KMS-11 (cell line): Measurements from ENCODE around the gene CDK5RAP2.

ENCODE experiments used
- H2AFZ ChIP-seq: fragments of 200-600 bp; sonication (generic); 2 replicates; pipeline ENCODE4 v1.6.1; 2016; ENCODE audit warnings: antibody characterized with exemption, mixed run types, low read depth
- H3K27ac ChIP-seq: fragments of 200-600 bp; sonication (generic); 2 replicates; pipeline ENCODE4 v1.6.1; 2016; ENCODE audit warnings: mild to moderate bottlenecking, mixed run types
- H3K27me3 ChIP-seq: fragments of 200-600 bp; sonication (generic); 2 replicates; pipeline ENCODE4 v1.6.1; 2017; ENCODE audit warnings: mild to moderate bottlenecking, low read depth, mixed run types, moderate library complexity; ENCODE audit not compliant: insufficient read depth
- H3K36me3 ChIP-seq: fragments of 200-600 bp; sonication (generic); 2 replicates; pipeline ENCODE4 v1.6.1; 2017; ENCODE audit warnings: mild to moderate bottlenecking, mixed run types; ENCODE audit not compliant: insufficient read depth
- H3K4me1 ChIP-seq: fragments of 200-600 bp; sonication (generic); 2 replicates; pipeline ENCODE4 v1.6.1; 2016; ENCODE audit warnings: mild to moderate bottlenecking, low read depth, mixed run types; ENCODE audit not compliant: poor library complexity, severe bottlenecking
- H3K4me2 ChIP-seq: fragments of 200-600 bp; sonication (generic); 2 replicates; pipeline ENCODE4 v1.7.0; 2016; ENCODE audit warnings: mild to moderate bottlenecking, mixed run types
- H3K4me3 ChIP-seq: fragments of 200-600 bp; sonication (generic); IDR thresholded peaks from 2 replicates; pipeline ENCODE4 v1.6.1; 2017; ENCODE audit warnings: low read depth, low read length, mixed read lengths; ENCODE audit not compliant: insufficient read depth
- H3K79me2 ChIP-seq: fragments of 200-600 bp; sonication (generic); 2 replicates; pipeline ENCODE4 v1.6.1; 2016; ENCODE audit warnings: low read depth, mixed run types; ENCODE audit not compliant: insufficient read depth
- H3K9ac ChIP-seq: fragments of 200-600 bp; sonication (generic); 2 replicates; pipeline ENCODE4 v1.6.1; 2016; ENCODE audit warnings: mild to moderate bottlenecking, mixed run types
- H4K20me1 ChIP-seq: fragments of 200-600 bp; sonication (generic); 2 replicates; pipeline ENCODE4 v1.6.1; 2016; ENCODE audit warnings: mild to moderate bottlenecking, mixed run types; ENCODE audit not compliant: insufficient read depth
- TF ChIP-seq, protein P1 (sequence below): fragments of 200-600 bp; sonication (generic); conservative IDR thresholded peaks from 2 replicates; pipeline ENCODE4 v1.6.1; 2017; ENCODE audit warnings: low read depth, mild to moderate bottlenecking, antibody characterized with exemption, low read length, moderate library complexity, mixed read lengths

CDK5RAP2 gene

DNA sequence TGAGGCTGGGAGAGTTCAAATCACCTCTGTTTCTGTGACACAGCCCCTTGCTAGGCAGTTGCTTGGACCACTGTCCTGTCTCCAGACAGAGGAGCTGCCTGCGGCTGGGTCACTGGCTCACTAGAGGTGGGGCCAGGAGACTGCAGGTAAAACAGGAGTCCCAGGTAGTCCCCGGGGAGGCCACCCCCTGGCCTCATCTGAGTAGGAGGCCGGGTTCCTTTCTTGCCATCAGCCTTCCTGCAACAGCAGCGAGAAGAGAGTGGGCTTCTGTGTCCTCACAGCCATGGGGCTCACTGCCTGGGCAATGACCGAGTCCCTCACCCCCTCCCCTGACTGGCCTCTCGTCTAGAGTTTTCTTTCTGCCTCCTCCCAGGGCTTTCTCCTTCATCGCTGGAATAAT is 197.5 kb downstream of the CDK5RAP2 start:
- Histone ChIP-seq H3K27ac (no peak overlapping the region), H3K4me2 (no peak overlapping the region), H3K27me3 (no peaks in the 10 kb centered on the region), H3K36me3 (no peaks in the 10 kb centered on the region), H3K79me2 (no peaks in the 10 kb centered on the region), H3K4me3 (no peak overlapping the region), H2AFZ (no peak overlapping the region), H3K4me1 (no peaks in the 10 kb centered on the region), H3K9ac (no peak overlapping the region), H4K20me1 (no peaks in the 10 kb centered on the region)
- TF ChIP-seq, protein P1, sequence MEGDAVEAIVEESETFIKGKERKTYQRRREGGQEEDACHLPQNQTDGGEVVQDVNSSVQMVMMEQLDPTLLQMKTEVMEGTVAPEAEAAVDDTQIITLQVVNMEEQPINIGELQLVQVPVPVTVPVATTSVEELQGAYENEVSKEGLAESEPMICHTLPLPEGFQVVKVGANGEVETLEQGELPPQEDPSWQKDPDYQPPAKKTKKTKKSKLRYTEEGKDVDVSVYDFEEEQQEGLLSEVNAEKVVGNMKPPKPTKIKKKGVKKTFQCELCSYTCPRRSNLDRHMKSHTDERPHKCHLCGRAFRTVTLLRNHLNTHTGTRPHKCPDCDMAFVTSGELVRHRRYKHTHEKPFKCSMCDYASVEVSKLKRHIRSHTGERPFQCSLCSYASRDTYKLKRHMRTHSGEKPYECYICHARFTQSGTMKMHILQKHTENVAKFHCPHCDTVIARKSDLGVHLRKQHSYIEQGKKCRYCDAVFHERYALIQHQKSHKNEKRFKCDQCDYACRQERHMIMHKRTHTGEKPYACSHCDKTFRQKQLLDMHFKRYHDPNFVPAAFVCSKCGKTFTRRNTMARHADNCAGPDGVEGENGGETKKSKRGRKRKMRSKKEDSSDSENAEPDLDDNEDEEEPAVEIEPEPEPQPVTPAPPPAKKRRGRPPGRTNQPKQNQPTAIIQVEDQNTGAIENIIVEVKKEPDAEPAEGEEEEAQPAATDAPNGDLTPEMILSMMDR, result no peak

DNA sequence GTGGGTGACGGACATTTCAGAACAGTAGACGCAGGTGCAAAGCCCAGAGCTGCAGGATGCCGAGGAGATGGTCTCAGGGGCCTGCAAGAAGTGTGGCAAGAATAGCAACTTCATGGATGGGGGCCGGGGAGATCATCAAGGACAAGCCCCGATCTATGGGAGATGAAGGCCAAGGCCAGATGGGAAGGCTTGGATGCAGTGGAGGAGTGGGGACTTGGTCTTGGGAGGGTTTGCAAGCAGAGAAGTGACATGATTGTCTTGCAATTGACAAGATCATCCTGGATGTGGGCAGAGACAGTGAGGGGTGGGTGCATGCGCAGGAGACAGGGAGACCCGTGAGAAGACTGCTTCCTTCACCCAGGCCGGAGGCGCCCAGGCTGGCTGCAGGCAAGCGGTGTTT is 198.1 kb downstream of the CDK5RAP2 start:
- no peak overlapping the region for H2AFZ ChIP-seq
- H3K4me2 ChIP-seq, result no peak overlapping the region
- H3K27me3 ChIP-seq, result no peaks in the 10 kb centered on the region
- no peak overlapping the region for H3K4me3 ChIP-seq
- no peak overlapping the region for H3K27ac ChIP-seq
- TF ChIP-seq, protein P1, result no peak
- no peaks in the 10 kb centered on the region for H3K36me3 ChIP-seq
- H3K79me2 ChIP-seq, result no peaks in the 10 kb centered on the region
- H3K9ac ChIP-seq, result no peak overlapping the region
- H4K20me1 ChIP-seq, result no peaks in the 10 kb centered on the region
- no peaks in the 10 kb centered on the region for H3K4me1 ChIP-seq

DNA sequence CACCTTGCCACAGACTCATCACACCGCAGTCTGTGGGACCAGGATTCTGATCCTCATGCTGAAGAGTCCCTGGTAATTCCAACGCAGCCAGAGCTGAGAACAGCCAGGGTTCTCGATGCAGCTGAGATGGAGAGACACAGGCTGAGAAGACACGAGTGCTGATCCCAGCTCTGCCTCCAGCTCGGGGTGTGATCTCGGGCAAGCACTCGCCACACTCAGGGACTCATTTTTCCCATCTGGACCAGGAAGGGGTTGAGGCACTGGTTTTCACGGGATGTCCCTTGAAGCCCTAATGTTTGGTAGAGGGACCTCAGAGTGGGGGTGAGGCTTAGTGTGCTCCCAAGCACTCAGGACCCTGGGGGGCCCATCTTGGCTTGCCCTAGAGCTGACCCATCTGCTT is 200.4 kb downstream of the CDK5RAP2 start:
- Histone ChIP-seq H3K36me3 (no peaks in the 10 kb centered on the region), H3K4me3 (no peak overlapping the region), H3K4me2 (no peak overlapping the region), H3K4me1 (no peaks in the 10 kb centered on the region), H2AFZ (no peak overlapping the region), H3K27me3 (no peaks in the 10 kb centered on the region), H3K9ac (no peak overlapping the region), H3K79me2 (no peaks in the 10 kb centered on the region), H4K20me1 (no peaks in the 10 kb centered on the region), H3K27ac (no peak overlapping the region)
- TF ChIP-seq, protein P1, result no peak

DNA sequence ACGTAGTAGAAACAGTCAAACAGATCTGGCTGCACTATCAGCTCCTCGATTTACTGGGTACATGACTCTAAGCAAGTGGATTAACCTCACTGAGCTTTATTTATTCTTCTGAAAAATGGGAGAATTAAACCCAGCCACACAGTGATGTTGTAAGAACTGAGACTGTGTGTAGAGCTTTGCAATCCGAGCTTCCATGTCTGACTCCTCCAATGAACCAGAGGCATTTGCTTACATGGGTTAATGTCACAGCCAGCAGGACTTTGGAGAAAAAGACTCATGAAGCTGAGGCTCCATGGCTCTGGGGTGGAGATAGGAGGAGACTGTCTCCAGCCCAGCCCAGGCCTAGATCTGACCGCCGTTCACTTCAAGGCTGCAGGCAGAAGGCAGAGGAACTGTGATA is 201.3 kb downstream of the CDK5RAP2 start:
- Histone ChIP-seq H3K27me3 (no peaks in the 10 kb centered on the region), H3K4me3 (no peak overlapping the region), H3K36me3 (no peaks in the 10 kb centered on the region), H3K9ac (no peak overlapping the region), H3K27ac (no peak overlapping the region), H3K79me2 (no peaks in the 10 kb centered on the region), H4K20me1 (no peaks in the 10 kb centered on the region), H2AFZ (no peak overlapping the region), H3K4me1 (no peaks in the 10 kb centered on the region), H3K4me2 (no peak overlapping the region)
- TF ChIP-seq, protein P1, result no peak
